Aorta (tissue), 5 donors: ENCODE data around the gene CTBP1. TPM values are rescaled to one million over a fixed set of nuclear protein-coding genes. Genes with fewer than 3 reads are reported as not detected.
A peak's percentile ranks its signal among the peaks of the same experiment; 100 is the strongest.

Experiments used
- ATAC-seq: fragments of 200-7000 bp; cut with Tn5 transposase; one replicate; pipeline ENCODE4 v1.9.1; 2022; ENCODE audit warnings: moderate library complexity; ENCODE audit not compliant: low FRiP score
- DNase-seq, 2 donors: peaks; one replicate each; pipeline ENCODE4 v3.0.0-alpha.2; 2020
- H3K27ac ChIP-seq, 2 donors: one replicate each; pipeline ENCODE4 v1.5.1; 2013; ENCODE audit warnings: low read length in 2 of 2, mild to moderate bottlenecking in 2 of 2, moderate library complexity in 2 of 2, control low read depth in 1 of 2, inconsistent platforms in 1 of 2, low read depth in 1 of 2
- H3K27me3 ChIP-seq, 2 donors: one replicate each; pipeline ENCODE4 v1.6.1; 2013; ENCODE audit warnings: control low read depth in 1 of 2, low read length in 1 of 2, mild to moderate bottlenecking in 1 of 2, moderate library complexity in 1 of 2; ENCODE audit not compliant: insufficient read depth in 2 of 2, control insufficient read depth in 1 of 2
- H3K36me3 ChIP-seq, 2 donors: one replicate each; pipeline ENCODE4 v1.6.1; 2013; ENCODE audit warnings: control low read depth in 1 of 2, low read length in 1 of 2, mild to moderate bottlenecking in 1 of 2; ENCODE audit not compliant: insufficient read depth in 2 of 2, control insufficient read depth in 1 of 2
- H3K4me1 ChIP-seq, 2 donors: one replicate each; pipeline ENCODE4 v1.6.1; 2013; ENCODE audit warnings: low read length in 2 of 2, control low read depth in 1 of 2, mild to moderate bottlenecking in 1 of 2, moderate library complexity in 1 of 2; ENCODE audit not compliant: insufficient read depth in 2 of 2, control insufficient read depth in 1 of 2
- H3K4me3 ChIP-seq, 2 donors: one replicate each; pipeline ENCODE4 v1.5.1; 2013; ENCODE audit warnings: low read length in 2 of 2, control low read depth in 1 of 2, mild to moderate bottlenecking in 1 of 2
- H3K9me3 ChIP-seq: one replicate; pipeline ENCODE4 v1.6.1; 2013; ENCODE audit warnings: mild to moderate bottlenecking, low read length; ENCODE audit not compliant: control insufficient read depth
- WGBS, 2 donors: extraction: QIAGEN DNeasy Blood & Tissue Kit; methylation state at CpG; one replicate each; pipeline ENCODE4 v1.1.7; 2013; 5-methylcytosine and 5-hydroxymethylcytosine counted together
- intact Hi-C, 2 donors: fragments of 100-400 bp; cut with DNase I; formaldehyde crosslinking; loops; one replicate each; pipeline versions ENCODE4 v1.14.2 to v1.15.0; 2022
- polyA plus RNA-seq, 2 donors: library from polyadenylated mRNA; stranded (reverse); fragments of 200-250 nt; gene quantifications; one replicate each; pipeline ENCODE4 v1.2.3, GENCODE V29; 2013
- total RNA-seq, 2 donors: library from RNA; stranded (reverse); fragmentation: NEBNext Ultra II Directional; extraction: Animal tissue kit (Norgen Biotek cat#: 25700); gene quantifications; one replicate each; pipeline ENCODE4 v1.2.1, GENCODE V29; 2021
- donor health status: healthy with polysubstance abuse.
- donor health status: Bipolar disorder and iron deficiency.
- donor health status: DM: no; HTN: no; CAD: no.
- donor health status: DM: no; HTN: no; CAD: no.
- donor health status: DM: yes; HTN: yes; CAD: no.

The CTBP1 gene
- total and polyA plus RNA-seq, 4 donors: 66.4 to 145 (median 104) TPM

GRCh38 chr4:1210241-1210841, 38.6 kb downstream of the CTBP1 start:
- DNase-seq (peak; percentile 25 to 71), ATAC-seq (no peak)
- no peaks in the 10 kb centered on the region for H3K4me1 ChIP-seq
- 64 to 68% methylated on average over 19 to 22 of the region's 22 CpGs for WGBS, 2 donors
- no peaks in the 10 kb centered on the region for H3K9me3 ChIP-seq
- intact Hi-C loops: loop anchor here in 1 of 2 donors (5.0 kb wide), 1 partner anchor 43 kb away; no protein-coding TSS in a partner anchor
- H3K36me3 ChIP-seq: peaks cover 0 to 9% of the 10 kb centered on the region in 2 donors
- H3K4me3 ChIP-seq: no peak overlapping the region
- H3K27me3 ChIP-seq: no peaks in the 10 kb centered on the region
- no peak overlapping the region for H3K27ac ChIP-seq

GRCh38 chr4:1209821-1210220, 39.1 kb downstream of the CTBP1 start:
- WGBS, 2 donors: 0 to 6% methylated on average over 11 of the region's 11 CpGs
- intact Hi-C loops: loop anchor here in 1 of 2 donors (5.0 kb wide), 1 partner anchor 43 kb away; no protein-coding TSS in a partner anchor
- DNase-seq: peak; percentile 89 to 91
- H3K36me3 ChIP-seq: peaks cover 0 to 9% of the 10 kb centered on the region in 2 donors
- peak; percentile 82 for ATAC-seq
- H3K4me1 ChIP-seq: no peaks in the 10 kb centered on the region
- H3K4me3 ChIP-seq: no peak overlapping the region
- H3K27ac ChIP-seq: no peak overlapping the region
- no peaks in the 10 kb centered on the region for H3K9me3 ChIP-seq
- H3K27me3 ChIP-seq: no peaks in the 10 kb centered on the region

- H3K4me3 ChIP-seq: no peak overlapping the region
- WGBS, 2 donors: 71 to 75% methylated on average over 31 of the region's 31 CpGs
- intact Hi-C loops: no loop called here
- no peak overlapping the region for H3K27ac ChIP-seq
- H3K9me3 ChIP-seq: no peaks in the 10 kb centered on the region
- DNase-seq (peak; percentile 50 to 76), ATAC-seq (no peak)
- peaks cover 0 to 6% of the 10 kb centered on the region in 2 donors for H3K36me3 ChIP-seq
- H3K4me1 ChIP-seq: no peaks in the 10 kb centered on the region
- H3K27me3 ChIP-seq: no peaks in the 10 kb centered on the region
These were observed 39.8 kb downstream of the CTBP1 start for GRCh38 chr4:1208970-1209704.

GRCh38 chr4:1208266-1208961, 40.5 kb downstream of the CTBP1 start:
- DNase-seq (peak; percentile 52 to 72), ATAC-seq (no peak)
- no peaks in the 10 kb centered on the region for H3K4me1 ChIP-seq

DNA sequence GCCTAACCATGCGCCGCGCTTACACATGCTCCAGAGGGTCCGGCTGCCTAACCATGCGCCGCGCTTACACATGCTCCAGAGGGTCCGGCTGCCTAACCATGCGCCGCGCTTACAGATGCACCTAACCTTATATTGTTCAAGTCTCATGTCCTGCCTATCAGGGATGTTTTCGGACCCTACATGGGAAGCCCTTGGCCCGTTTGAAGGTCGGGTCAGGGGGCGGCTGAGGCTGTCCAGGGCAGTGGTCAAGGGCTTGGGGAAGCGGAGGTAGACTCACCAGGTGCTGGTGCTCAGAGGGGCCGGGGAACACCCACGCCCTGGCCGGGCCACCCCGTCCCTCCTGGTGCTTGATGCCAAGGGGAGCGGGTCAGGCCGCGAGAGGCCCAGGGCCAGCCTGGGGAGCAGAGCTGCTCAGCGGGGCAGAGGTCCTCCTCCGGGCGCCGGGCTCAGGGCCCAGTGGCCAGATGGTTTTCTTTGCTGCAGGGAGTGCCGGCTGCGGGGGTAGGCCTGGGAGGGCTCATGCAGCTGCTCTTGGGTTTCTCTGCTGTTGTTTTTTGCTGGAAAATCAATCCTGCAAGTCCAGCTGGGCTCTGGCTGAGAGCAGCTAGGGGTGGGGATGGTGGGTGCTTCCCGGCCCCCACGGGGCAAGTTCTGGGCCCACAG, 41.2 kb downstream of the CTBP1 start:
- no peaks in the 10 kb centered on the region for H3K4me1 ChIP-seq

More at GRCh38 chr4:1208266-1208961, 40.5 kb downstream of the CTBP1 start:
- intact Hi-C loops: no loop called here
- Histone ChIP-seq H3K36me3 (peaks cover 0 to 2% of the 10 kb centered on the region in 2 donors), H3K27ac (no peak overlapping the region), H3K9me3 (no peaks in the 10 kb centered on the region), H3K27me3 (no peaks in the 10 kb centered on the region), H3K4me3 (no peak overlapping the region)
- 67 to 79% methylated on average over 37 of the region's 37 CpGs for WGBS, 2 donors

DNA sequence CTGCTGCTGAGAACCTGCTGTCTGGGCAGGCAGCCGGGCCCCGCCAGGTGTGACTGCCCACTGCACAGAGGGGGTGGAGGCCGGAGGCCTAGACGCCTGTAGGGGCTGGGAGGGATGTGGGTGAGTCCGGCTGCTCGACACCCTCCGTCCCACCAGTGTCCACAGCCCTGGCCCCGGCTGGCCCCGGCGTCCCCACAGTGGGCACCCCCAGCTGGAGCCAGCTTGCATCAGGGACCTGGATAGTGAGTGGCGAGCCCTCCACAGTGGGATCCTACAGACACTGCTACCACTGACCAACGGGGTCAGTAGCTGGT, 41.8 kb downstream of the CTBP1 start:
- H3K9me3 ChIP-seq: no peaks in the 10 kb centered on the region
- peak in 1 of 2 donors; percentile 45 for DNase-seq
- 92% methylated on average over 11 to 12 of the region's 12 CpGs for whole genome bisulfite sequencing, 2 donors
- no peak overlapping the region for H3K27ac ChIP-seq
- no peak for ATAC-seq
- intact Hi-C loops: no loop called here
- H3K27me3 ChIP-seq: no peaks in the 10 kb centered on the region
- no peaks in the 10 kb centered on the region for H3K4me1 ChIP-seq
- H3K4me3 ChIP-seq: no peak overlapping the region
- H3K36me3 ChIP-seq: no peaks in the 10 kb centered on the region

More for the DNA sequence above, 41.2 kb downstream of the CTBP1 start:
- H3K4me3 ChIP-seq: no peak overlapping the region
- ATAC-seq (no peak), DNase-seq (peak; percentile 73 to 80)
- WGBS, 2 donors: 52 to 56% methylated on average over 28 to 29 of the region's 31 CpGs
- H3K27me3 ChIP-seq: no peaks in the 10 kb centered on the region
- H3K27ac ChIP-seq: no peak overlapping the region
- no peaks in the 10 kb centered on the region for H3K9me3 ChIP-seq
- H3K36me3 ChIP-seq: no peaks in the 10 kb centered on the region
- intact Hi-C loops: no loop called here

GRCh38 chr4:1206299-1207156, 42.4 kb downstream of the CTBP1 start:
- Histone ChIP-seq H3K4me1 (no peaks in the 10 kb centered on the region), H3K9me3 (no peaks in the 10 kb centered on the region), H3K36me3 (no peaks in the 10 kb centered on the region), H3K4me3 (no peak overlapping the region), H3K27ac (no peak overlapping the region), H3K27me3 (no peaks in the 10 kb centered on the region)
- DNase-seq (peak; percentile 38 to 70), ATAC-seq (no peak)
- intact Hi-C loops: no loop called here
- 90 to 94% methylated on average over 20 to 21 of the region's 21 CpGs for WGBS, 2 donors
